GM18519 (cell line): ENCODE data around the gene GPM6B.
A peak's percentile ranks its signal among the peaks of the same experiment; 100 is the strongest.

Source experiments
- ATAC-seq: cut with Tn5 transposase; IDR thresholded peaks from one replicate; pipeline ENCODE4 v1.9.1; 2021; ENCODE audit warnings: mild to moderate bottlenecking, moderate library complexity; ENCODE audit not compliant: unreplicated experiment, low FRiP score

The GPM6B gene

GRCh38 chrX:13770013-13770535 lies 46.8 kb downstream of the GPM6B start:
- ATAC-seq: no peak

- no peak for ATAC-seq
Measured at GRCh38 chrX:13768939-13769338, 48.0 kb downstream of the GPM6B start.

- ATAC-seq: no peak
Measured at GRCh38 chrX:13764765-13765164, 52.1 kb downstream of the GPM6B start.

- ATAC-seq: no peak
Measured at GRCh38 chrX:13764281-13764680, 52.6 kb downstream of the GPM6B start.

- no peak for ATAC-seq
Measured at GRCh38 chrX:13763489-13763888, 53.4 kb downstream of the GPM6B start.

- ATAC-seq: peak; percentile 63
Measured at GRCh38 chrX:13761606-13762414, 55.1 kb downstream of the GPM6B start.

- no peak for ATAC-seq
Measured at GRCh38 chrX:13760426-13760825, 56.5 kb downstream of the GPM6B start.

- peak; percentile 60 for ATAC-seq
Measured at GRCh38 chrX:13759152-13759718, 57.7 kb downstream of the GPM6B start.

- no peak for ATAC-seq
Measured at GRCh38 chrX:13756381-13756780, 60.5 kb downstream of the GPM6B start.

GRCh38 chrX:13755254-13755653 lies 61.6 kb downstream of the GPM6B start:
- no peak for ATAC-seq

GRCh38 chrX:13754765-13755164 lies 62.1 kb downstream of the GPM6B start:
- ATAC-seq: no peak

GRCh38 chrX:13752646-13753045 lies 64.2 kb downstream of the GPM6B start:
- ATAC-seq: no peak

GRCh38 chrX:13752141-13752540 lies 64.8 kb downstream of the GPM6B start:
- no peak for ATAC-seq

- no peak for ATAC-seq
Measured at GRCh38 chrX:13750812-13751211, 66.1 kb downstream of the GPM6B start.

GRCh38 chrX:13750204-13750603 lies 66.7 kb downstream of the GPM6B start:
- ATAC-seq: no peak

- no peak for ATAC-seq
Measured at GRCh38 chrX:13748486-13748885, 68.4 kb downstream of the GPM6B start.

- no peak for ATAC-seq
Measured at GRCh38 chrX:13747836-13748235, 69.1 kb downstream of the GPM6B start.

GRCh38 chrX:13742397-13743176 lies 74.3 kb downstream of the GPM6B start:
- ATAC-seq: peak; percentile 83

GRCh38 chrX:13741695-13742094 lies 75.2 kb downstream of the GPM6B start:
- no peak for ATAC-seq

- peak; percentile 78 for ATAC-seq
Measured at GRCh38 chrX:13734278-13735172, 82.4 kb downstream of the GPM6B start, which contains the start of the genes OFD1 and TRAPPC2. OFD1 (plus strand) TSS chrX:13734748; CDS start chrX:13735072, 324 bp downstream. TRAPPC2 (minus strand) TSS chrX:13734620; CDS start chrX:13719963, 14,657 bp downstream.
